HFF-Myc (cell line): Measurements from ENCODE around the gene ZFP62.

Source experiments
- DNase-seq: peaks from one replicate; pipeline ENCODE4 v3.0.0-alpha.2; 2011; ENCODE audit warnings: low read depth; ENCODE audit errors: extremely low read depth
- H3K4me3 ChIP-seq: replicated peaks from 2 replicates; pipeline ENCODE4 v1.5.1; 2011; ENCODE audit warnings: low read depth, mild to moderate bottlenecking, control low read depth, low read length
- CTCF ChIP-seq: IDR thresholded peaks from 2 replicates; pipeline ENCODE4 v1.5.1; 2012; ENCODE audit warnings: mild to moderate bottlenecking, low read depth, low read length, control low read depth; ENCODE audit errors: missing control alignments

ZFP62 gene

DNA sequence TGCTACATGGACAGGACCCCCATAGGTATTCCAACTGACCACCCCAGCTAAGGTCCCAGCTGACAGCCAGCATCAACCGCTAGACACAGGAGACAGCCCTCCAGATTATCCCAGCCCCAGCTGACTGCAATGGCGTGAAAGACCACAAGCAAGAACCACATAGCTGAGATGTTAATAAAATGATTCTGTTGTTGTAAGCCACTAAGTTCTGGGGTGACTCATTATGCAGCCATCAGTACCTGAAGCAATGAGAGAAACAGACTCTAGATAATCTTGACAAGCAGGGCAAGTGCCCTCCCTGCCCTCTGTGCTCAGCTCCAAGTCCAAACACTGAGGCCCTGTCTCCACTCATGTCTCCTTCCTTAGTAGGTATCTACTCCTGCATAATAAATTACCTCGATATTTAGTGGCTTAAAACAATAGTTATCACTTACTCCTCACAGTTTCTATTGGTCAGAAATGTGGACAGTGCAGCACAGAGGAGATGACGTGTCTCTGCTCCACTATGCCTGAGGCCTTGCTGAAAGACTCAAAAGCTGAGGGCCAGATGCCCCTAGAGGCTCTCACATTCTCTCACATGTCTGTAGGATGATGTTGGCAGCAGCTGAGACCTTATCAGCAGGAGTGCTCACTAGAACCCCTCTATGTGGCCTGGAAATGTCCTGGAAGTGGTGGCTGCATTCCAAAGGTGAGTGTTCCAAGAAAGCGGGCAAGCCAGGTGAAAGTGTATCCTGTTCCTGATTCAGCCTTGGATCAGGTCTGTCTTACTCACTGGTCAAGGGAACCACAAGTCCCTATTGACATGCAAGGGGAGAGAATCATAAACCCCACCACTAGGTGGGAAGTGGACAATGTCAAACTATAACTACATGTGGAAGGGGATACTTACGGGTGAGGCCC is 60.9 kb downstream of the ZFP62 start:
- H3K4me3 ChIP-seq, result no peak overlapping the region
- TF ChIP-seq CTCF, result no peak
- no peak for DNase-seq

DNA sequence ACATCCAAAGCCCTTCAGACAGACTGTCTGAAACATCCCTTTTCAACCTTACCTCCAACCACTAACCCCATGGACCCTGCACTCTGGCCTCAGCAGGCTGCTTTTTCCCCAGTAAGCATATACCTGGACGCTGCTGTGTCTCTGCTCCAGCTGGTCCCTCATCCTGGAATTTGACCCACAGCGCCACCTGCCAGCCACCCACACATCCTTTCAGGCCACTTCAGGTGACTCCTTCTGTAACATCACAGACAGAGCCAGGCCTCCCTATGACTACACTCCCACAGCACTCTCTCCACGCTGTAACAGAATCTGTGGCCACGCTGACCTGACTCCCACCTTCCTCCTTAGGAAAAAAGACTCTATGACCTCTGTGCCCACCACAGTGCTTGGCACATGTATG is 61.9 kb downstream of the ZFP62 start:
- DNase-seq, result no peak
- no peak overlapping the region for H3K4me3 ChIP-seq
- TF ChIP-seq CTCF, result peak; percentile 16

DNA sequence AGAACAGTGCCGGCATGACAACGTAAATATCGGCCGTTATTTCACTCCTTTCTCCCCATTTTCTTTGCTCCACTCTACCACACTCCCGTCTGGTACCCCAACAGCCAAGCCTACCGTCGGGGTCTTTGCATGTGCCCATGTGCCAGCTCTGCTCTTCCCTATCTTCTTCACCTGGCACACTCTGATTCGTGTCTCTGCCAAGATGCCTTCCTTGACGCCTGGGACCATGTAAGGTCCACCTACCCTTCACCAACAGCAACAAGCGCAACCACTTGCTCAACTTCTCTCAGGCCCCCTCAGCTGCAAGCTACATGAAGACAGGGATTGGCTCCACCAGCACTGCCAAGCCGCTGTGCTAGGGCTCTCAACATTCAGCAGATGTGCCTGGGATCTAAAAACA is 62.9 kb downstream of the ZFP62 start:
- DNase-seq, result no peak
- H3K4me3 ChIP-seq, result no peak overlapping the region
- no peak for TF ChIP-seq CTCF
